ENCODE measurements around the gene CD247.

The CD247 gene

GRCh38 chr1:167532375-167532774, 14.0 kb upstream of the CD247 start:
- DNase-seq (ENCODE audit: low spot score), result no peak
- in situ Hi-C loops (cut with MboI; ENCODE audit: low sequenced_read_pairs, unreplicated experiment), result loop anchor here (10.0 to 25.0 kb wide), 3 partner anchors 270 to 620 kb away; no protein-coding TSS in a partner anchor
- no peak for TF ChIP-seq CTCF (IDR thresholded peaks at IDR 0.05; ENCODE audit: borderline replicate concordance, control extremely low read depth, extremely low read depth, insufficient read depth, missing control alignments)

GRCh38 chr1:167529829-167530474, 11.6 kb upstream of the CD247 start:
- in situ Hi-C loops (cut with MboI; ENCODE audit: low sequenced_read_pairs, unreplicated experiment), result loop anchor here (10.0 to 25.0 kb wide), 3 partner anchors 268 to 618 kb away; no protein-coding TSS in a partner anchor
- DNase-seq (ENCODE audit: low spot score), result no peak
- TF ChIP-seq CTCF (IDR thresholded peaks at IDR 0.05; ENCODE audit: borderline replicate concordance, control extremely low read depth, extremely low read depth, insufficient read depth, missing control alignments), result no peak

- TF ChIP-seq CTCF (IDR thresholded peaks at IDR 0.05; ENCODE audit: borderline replicate concordance, control extremely low read depth, extremely low read depth, insufficient read depth, missing control alignments), result no peak
- no peak for DNase-seq (ENCODE audit: low spot score)
- in situ Hi-C loops (cut with MboI; ENCODE audit: low sequenced_read_pairs, unreplicated experiment), result loop anchor here (25.0 kb wide), 2 partner anchors 266 to 616 kb away; no protein-coding TSS in a partner anchor
Observed at GRCh38 chr1:167528057-167528728, 9.9 kb upstream of the CD247 start.

GRCh38 chr1:167526667-167527383, 8.5 kb upstream of the CD247 start:
- in situ Hi-C loops (cut with MboI; ENCODE audit: low sequenced_read_pairs, unreplicated experiment), result loop anchor here (25.0 kb wide), 2 partner anchors 265 to 615 kb away; no protein-coding TSS in a partner anchor
- no peak for TF ChIP-seq CTCF (IDR thresholded peaks at IDR 0.05; ENCODE audit: borderline replicate concordance, control extremely low read depth, extremely low read depth, insufficient read depth, missing control alignments)
- DNase-seq (ENCODE audit: low spot score), result no peak

- DNase-seq (ENCODE audit: low spot score), result no peak
- in situ Hi-C loops (cut with MboI; ENCODE audit: low sequenced_read_pairs, unreplicated experiment), result loop anchor here (25.0 kb wide), 2 partner anchors 262 to 612 kb away; no protein-coding TSS in a partner anchor
- no peak for TF ChIP-seq CTCF (IDR thresholded peaks at IDR 0.05; ENCODE audit: borderline replicate concordance, control extremely low read depth, extremely low read depth, insufficient read depth, missing control alignments)
Observed at GRCh38 chr1:167524651-167525050, 6.3 kb upstream of the CD247 start.

GRCh38 chr1:167522246-167522645, 3.9 kb upstream of the CD247 start:
- no peak for DNase-seq (ENCODE audit: low spot score)
- in situ Hi-C loops (cut with MboI; ENCODE audit: low sequenced_read_pairs, unreplicated experiment), result no loop called here
- TF ChIP-seq CTCF (IDR thresholded peaks at IDR 0.05; ENCODE audit: borderline replicate concordance, control extremely low read depth, extremely low read depth, insufficient read depth, missing control alignments), result no peak
